Neural cell (in vitro differentiated cells): ENCODE data around the gene MARCHF11. TPM values are rescaled to one million over a fixed set of nuclear protein-coding genes. Genes with fewer than 3 reads are reported as not detected.

Source experiments
- H2AFZ ChIP-seq: fragments of 200-600, 300-800 bp; sonication (generic), shearing (Covaris generic); 2 replicates; pipeline ENCODE4 v1.6.0; 2014; ENCODE audit warnings: low read depth, mild to moderate bottlenecking, antibody characterized with exemption, low read length, moderate library complexity
- H3F3A ChIP-seq: fragments of 200-600 bp; shearing (Covaris generic); 2 replicates; pipeline ENCODE4 v1.6.1; 2016; ENCODE audit warnings: mild to moderate bottlenecking, moderate library complexity, mixed read lengths, antibody characterized with exemption, low read length; ENCODE audit not compliant: insufficient read depth, poor library complexity, severe bottlenecking
- H3K27ac ChIP-seq: fragments of 200-600, 300-800 bp; sonication (generic), shearing (Covaris generic); 2 replicates; pipeline ENCODE4 v1.5.1; 2014; ENCODE audit warnings: mild to moderate bottlenecking, low read length, moderate library complexity
- H3K27me3 ChIP-seq: fragments of 300-800, 200-600 bp; sonication (generic), shearing (Covaris generic); 2 replicates; pipeline ENCODE4 v1.6.0; 2014; ENCODE audit warnings: mild to moderate bottlenecking, low read depth, low read length, moderate library complexity; ENCODE audit not compliant: insufficient read depth
- H3K36me3 ChIP-seq: fragments of 300-800, 200-600 bp; sonication (generic), shearing (Covaris generic); 2 replicates; pipeline ENCODE4 v1.5.1; 2014; ENCODE audit warnings: mild to moderate bottlenecking, antibody characterized with exemption, low read length, moderate library complexity; ENCODE audit not compliant: insufficient read depth
- H3K4me2 ChIP-seq: fragments of 300-800, 200-600 bp; sonication (generic), shearing (Covaris generic); 2 replicates; pipeline ENCODE4 v1.6.0; 2014; ENCODE audit warnings: mild to moderate bottlenecking, low read length
- H3K4me3 ChIP-seq: fragments of 300-800, 200-600 bp; sonication (generic), shearing (Covaris generic); 2 replicates; pipeline ENCODE4 v1.5.1; 2014; ENCODE audit warnings: mild to moderate bottlenecking, low read length, moderate library complexity
- H3K79me2 ChIP-seq: fragments of 200-600 bp; shearing (Covaris generic); replicated peaks from 2 replicates; pipeline ENCODE4 v1.6.0; 2014; ENCODE audit warnings: mild to moderate bottlenecking, low read length, moderate library complexity; ENCODE audit not compliant: insufficient read depth
- H3K9ac ChIP-seq: fragments of 300-800, 200-600 bp; sonication (generic), shearing (Covaris generic); 2 replicates; pipeline ENCODE4 v1.6.1; 2016; ENCODE audit warnings: mild to moderate bottlenecking, low read length, mixed read lengths
- H3K9me2 ChIP-seq: fragments of 200-600 bp; shearing (Covaris generic); 2 replicates; pipeline ENCODE4 v1.6.1; 2016; ENCODE audit warnings: mild to moderate bottlenecking, low read length, mixed read lengths; ENCODE audit not compliant: insufficient read depth
- H3K9me3 ChIP-seq: fragments of 200-600, 300-800 bp; sonication (generic), shearing (Covaris generic); 2 replicates; pipeline ENCODE4 v1.6.1; 2016; ENCODE audit warnings: mild to moderate bottlenecking, mixed run types, low read length, moderate library complexity, mixed read lengths
- H4K20me1 ChIP-seq: fragments of 200-600 bp; shearing (Covaris generic); 2 replicates; pipeline ENCODE4 v1.6.1; 2016; ENCODE audit warnings: mild to moderate bottlenecking, mixed run types; ENCODE audit not compliant: insufficient read depth
- CTCF ChIP-seq: fragments of 450-650 bp; IDR thresholded peaks from 2 replicates; pipeline ENCODE4 v1.5.1; 2014; ENCODE audit warnings: antibody characterized with exemption, mild to moderate bottlenecking, moderate library complexity; ENCODE audit not compliant: poor library complexity, severe bottlenecking
- EP300 ChIP-seq: fragments of 450-650 bp; conservative IDR thresholded peaks from 2 replicates; pipeline ENCODE4 v1.6.1; 2014; ENCODE audit warnings: antibody characterized with exemption, mild to moderate bottlenecking, moderate library complexity; ENCODE audit not compliant: poor library complexity, severe bottlenecking
- EZH2 ChIP-seq: fragments of 200-600, 300-800 bp; shearing (Covaris generic), sonication (generic); IDR thresholded peaks from 2 replicates; pipeline ENCODE4 v1.6.1; 2014; ENCODE audit warnings: antibody characterized with exemption, low read length, borderline replicate concordance, mild to moderate bottlenecking; ENCODE audit not compliant: insufficient read depth, poor library complexity, severe bottlenecking
- MXI1 ChIP-seq: fragments of 450-650 bp; conservative IDR thresholded peaks from 2 replicates; pipeline ENCODE4 v1.6.1; 2014; ENCODE audit warnings: antibody characterized with exemption, mild to moderate bottlenecking; ENCODE audit not compliant: poor library complexity, severe bottlenecking
- POLR2AphosphoS5 ChIP-seq: IDR thresholded peaks from 2 replicates; pipeline ENCODE4 v1.6.1; 2012
- RAD21 ChIP-seq: fragments of 450-650 bp; conservative IDR thresholded peaks from 2 replicates; pipeline ENCODE4 v1.6.1; 2014; ENCODE audit warnings: antibody characterized with exemption, mild to moderate bottlenecking, moderate library complexity
- SMC3 ChIP-seq: fragments of 450-650 bp; conservative IDR thresholded peaks from 2 replicates; pipeline ENCODE4 v1.6.1; 2014; ENCODE audit warnings: antibody characterized with exemption, mild to moderate bottlenecking, moderate library complexity; ENCODE audit not compliant: poor library complexity
- TAF1 ChIP-seq: IDR thresholded peaks from 2 replicates; pipeline ENCODE4 v1.6.1; 2012; ENCODE audit warnings: low read depth
- polyA plus RNA-seq: library from polyadenylated mRNA; depleted of rRNA; stranded (reverse); fragments of >200 nt; gene quantifications from 2 replicates; pipeline ENCODE4 v1.2.3, GENCODE V29; 2014
- TF ChIP-seq, protein P1 (sequence below): IDR thresholded peaks from 2 replicates; pipeline ENCODE4 v1.6.1; 2012; ENCODE audit warnings: borderline replicate concordance

The MARCHF11 gene
- polyA plus RNA-seq, 1 donor from 2014 or later, result 6.1 TPM

DNA sequence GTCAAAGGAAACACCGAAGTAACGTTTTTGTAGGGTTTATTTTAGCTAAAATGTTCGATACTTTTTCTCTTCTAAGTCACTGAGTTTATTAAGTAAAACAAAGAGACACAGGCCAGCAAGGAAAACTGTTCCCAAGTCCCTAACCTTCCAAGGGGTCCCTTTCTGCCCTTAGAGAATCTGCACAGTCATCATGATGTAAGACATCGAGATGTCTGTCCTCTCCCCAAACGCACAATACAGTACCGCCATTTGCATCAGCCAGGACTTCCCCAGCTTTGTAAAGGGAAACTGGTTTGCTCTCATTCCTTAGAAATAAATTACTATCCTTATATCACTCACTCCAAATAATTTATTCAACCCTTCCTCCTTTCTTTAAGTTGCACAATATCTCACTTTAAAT, 89.3 kb downstream of the MARCHF11 start:
- Histone ChIP-seq H3K9me2 (no peaks in the 10 kb centered on the region), H3K4me3 (no peak overlapping the region), H3K27ac (no peak overlapping the region), H4K20me1 (no peaks in the 10 kb centered on the region), H3K4me2 (no peak overlapping the region), H3K36me3 (no peaks in the 10 kb centered on the region), H3K79me2 (no peaks in the 10 kb centered on the region), H3K9ac (no peak overlapping the region), H2AFZ (no peak overlapping the region), H3K9me3 (no peaks in the 10 kb centered on the region), H3K27me3 (no peaks in the 10 kb centered on the region), H3F3A (no peaks in the 10 kb centered on the region)
- no peak for TF ChIP-seq EZH2
- no peak for TF ChIP-seq RAD21
- TF ChIP-seq POLR2AphosphoS5, result no peak
- TF ChIP-seq CTCF, result no peak
- TF ChIP-seq EP300, result no peak
- no peak for TF ChIP-seq TAF1
- no peak for TF ChIP-seq SMC3
- TF ChIP-seq, protein P1, sequence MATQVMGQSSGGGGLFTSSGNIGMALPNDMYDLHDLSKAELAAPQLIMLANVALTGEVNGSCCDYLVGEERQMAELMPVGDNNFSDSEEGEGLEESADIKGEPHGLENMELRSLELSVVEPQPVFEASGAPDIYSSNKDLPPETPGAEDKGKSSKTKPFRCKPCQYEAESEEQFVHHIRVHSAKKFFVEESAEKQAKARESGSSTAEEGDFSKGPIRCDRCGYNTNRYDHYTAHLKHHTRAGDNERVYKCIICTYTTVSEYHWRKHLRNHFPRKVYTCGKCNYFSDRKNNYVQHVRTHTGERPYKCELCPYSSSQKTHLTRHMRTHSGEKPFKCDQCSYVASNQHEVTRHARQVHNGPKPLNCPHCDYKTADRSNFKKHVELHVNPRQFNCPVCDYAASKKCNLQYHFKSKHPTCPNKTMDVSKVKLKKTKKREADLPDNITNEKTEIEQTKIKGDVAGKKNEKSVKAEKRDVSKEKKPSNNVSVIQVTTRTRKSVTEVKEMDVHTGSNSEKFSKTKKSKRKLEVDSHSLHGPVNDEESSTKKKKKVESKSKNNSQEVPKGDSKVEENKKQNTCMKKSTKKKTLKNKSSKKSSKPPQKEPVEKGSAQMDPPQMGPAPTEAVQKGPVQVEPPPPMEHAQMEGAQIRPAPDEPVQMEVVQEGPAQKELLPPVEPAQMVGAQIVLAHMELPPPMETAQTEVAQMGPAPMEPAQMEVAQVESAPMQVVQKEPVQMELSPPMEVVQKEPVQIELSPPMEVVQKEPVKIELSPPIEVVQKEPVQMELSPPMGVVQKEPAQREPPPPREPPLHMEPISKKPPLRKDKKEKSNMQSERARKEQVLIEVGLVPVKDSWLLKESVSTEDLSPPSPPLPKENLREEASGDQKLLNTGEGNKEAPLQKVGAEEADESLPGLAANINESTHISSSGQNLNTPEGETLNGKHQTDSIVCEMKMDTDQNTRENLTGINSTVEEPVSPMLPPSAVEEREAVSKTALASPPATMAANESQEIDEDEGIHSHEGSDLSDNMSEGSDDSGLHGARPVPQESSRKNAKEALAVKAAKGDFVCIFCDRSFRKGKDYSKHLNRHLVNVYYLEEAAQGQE, result no peak
- no peak for TF ChIP-seq MXI1

GRCh38 chr5:16082982-16083381, 96.6 kb downstream of the MARCHF11 start:
- Histone ChIP-seq H3K9me3 (no peaks in the 10 kb centered on the region), H3K9ac (no peak overlapping the region), H2AFZ (no peak overlapping the region), H3K36me3 (no peaks in the 10 kb centered on the region), H3K4me2 (no peak overlapping the region), H3K27me3 (no peaks in the 10 kb centered on the region), H3K9me2 (no peaks in the 10 kb centered on the region), H4K20me1 (no peaks in the 10 kb centered on the region), H3F3A (no peaks in the 10 kb centered on the region), H3K4me3 (no peak overlapping the region), H3K27ac (no peak overlapping the region), H3K79me2 (no peaks in the 10 kb centered on the region)
- TF ChIP-seq TAF1, result no peak
- TF ChIP-seq, protein P1, result no peak
- TF ChIP-seq CTCF, result no peak
- TF ChIP-seq SMC3, result no peak
- no peak for TF ChIP-seq POLR2AphosphoS5
- no peak for TF ChIP-seq MXI1
- no peak for TF ChIP-seq RAD21
- TF ChIP-seq EZH2, result no peak
- no peak for TF ChIP-seq EP300
